ENCODE data around the gene MRI1.
"Not testable (repeated sequence)": the region's sequence is repeated elsewhere in the genome, so short reads cannot be mapped to it uniquely, and the experiment has no call there.

The MRI1 gene

DNA sequence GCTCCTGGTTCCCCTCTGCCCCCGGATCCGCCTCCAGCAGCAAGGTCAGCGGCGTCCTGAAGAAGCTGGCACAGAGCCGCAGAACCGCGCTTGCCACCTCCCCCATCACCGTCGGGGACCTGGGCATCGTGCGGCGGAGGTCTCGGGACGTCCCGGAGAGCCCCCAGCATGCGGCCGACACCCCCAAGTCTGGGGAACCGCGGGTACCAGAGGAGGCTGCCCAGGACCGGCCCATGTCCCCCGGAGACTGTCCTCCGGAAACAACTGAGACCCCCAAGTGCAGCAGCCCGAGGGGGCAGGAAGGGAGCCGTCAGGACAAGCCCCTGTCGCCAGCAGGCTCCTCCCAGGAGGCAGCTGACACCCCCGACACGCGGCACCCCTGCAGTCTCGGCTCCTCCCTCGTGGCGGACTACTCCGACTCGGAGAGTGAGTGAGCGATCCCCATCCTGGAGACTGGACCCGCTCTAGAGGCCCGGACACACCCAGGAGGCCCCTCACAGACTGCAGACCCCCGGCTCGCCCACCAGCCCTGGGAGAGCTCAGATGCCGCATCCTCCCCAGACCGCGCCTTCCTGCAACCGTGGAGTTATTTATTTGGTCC is 1.6 kb upstream of the MRI1 start:
- no peak for DNase-seq

DNA sequence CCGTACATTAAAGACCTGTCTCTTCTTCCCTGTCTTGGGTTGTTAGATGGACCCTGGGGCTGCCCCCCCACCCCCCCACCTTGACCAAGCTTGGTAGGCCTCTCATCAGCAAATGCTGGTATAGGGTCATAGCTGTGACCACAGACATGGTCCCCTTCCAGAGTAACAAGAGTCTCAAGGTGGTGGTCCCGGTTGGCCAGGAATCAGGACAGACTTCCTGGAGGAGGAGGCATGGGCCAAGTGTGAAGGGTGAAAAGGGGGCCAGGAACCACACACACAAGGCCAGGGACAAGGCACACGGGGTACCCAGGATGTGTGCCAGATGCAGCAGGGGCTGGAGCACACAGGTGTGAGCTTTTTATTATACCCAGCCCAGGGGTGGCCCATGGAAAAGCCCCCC is 1.1 kb upstream of the MRI1 start:
- no peak for DNase-seq

GRCh38 chr19:13764821-13765394 is 586 bp downstream of the MRI1 start:
- no peak for DNase-seq

GRCh38 chr19:13765395-13766094 is 1.2 kb downstream of the MRI1 start:
- no peak for DNase-seq

GRCh38 chr19:13766095-13766481 is 1.8 kb downstream of the MRI1 start:
- no peak for DNase-seq

DNA sequence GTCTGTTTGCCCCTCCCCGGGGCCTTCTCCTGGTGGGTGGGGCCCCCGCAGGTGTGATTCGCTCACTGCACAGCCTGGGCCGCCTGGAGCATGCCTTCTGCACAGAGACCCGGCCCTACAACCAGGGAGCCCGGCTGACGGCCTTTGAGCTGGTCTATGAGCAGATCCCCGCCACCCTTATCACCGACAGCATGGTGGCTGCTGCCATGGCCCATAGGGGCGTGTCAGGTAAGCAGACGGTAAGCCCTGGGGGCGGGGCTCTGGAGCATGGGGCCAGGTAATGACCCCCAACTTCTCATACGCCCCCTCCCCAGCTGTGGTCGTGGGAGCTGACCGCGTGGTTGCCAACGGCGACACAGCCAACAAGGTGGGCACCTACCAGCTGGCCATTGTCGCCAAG is 4.2 kb downstream of the MRI1 start:
- DNase-seq, result no peak

DNA sequence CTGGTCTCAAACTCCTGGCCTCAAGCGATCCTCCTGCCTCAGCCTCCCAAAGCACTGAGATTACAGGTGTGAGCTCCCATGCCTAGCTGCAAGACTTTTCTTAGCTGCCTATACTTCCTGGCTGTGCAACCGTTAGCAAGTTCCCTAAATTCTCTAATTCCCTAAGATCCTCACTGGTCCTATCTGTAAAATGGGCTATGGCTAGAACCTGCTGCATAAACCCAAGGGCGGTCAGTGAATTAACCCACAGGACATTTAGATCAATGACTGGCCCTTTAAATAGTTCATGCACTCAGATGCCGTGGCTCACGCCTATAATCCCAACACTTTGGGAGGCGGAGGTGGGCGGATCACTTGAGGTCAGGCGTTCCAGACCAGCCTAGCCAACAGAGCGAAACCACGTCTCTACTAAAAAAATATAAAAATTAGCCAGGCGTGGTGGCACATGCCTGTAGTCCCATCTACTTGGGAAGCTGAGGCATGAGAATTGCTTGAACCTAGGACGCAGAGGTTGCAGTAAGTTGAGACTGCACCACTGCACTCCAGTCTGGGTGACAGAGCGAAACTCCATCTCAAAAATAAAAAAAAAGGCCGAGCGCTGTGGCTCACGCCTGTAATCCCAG is 5.8 kb downstream of the MRI1 start:
- DNase-seq, result no peak

DNA sequence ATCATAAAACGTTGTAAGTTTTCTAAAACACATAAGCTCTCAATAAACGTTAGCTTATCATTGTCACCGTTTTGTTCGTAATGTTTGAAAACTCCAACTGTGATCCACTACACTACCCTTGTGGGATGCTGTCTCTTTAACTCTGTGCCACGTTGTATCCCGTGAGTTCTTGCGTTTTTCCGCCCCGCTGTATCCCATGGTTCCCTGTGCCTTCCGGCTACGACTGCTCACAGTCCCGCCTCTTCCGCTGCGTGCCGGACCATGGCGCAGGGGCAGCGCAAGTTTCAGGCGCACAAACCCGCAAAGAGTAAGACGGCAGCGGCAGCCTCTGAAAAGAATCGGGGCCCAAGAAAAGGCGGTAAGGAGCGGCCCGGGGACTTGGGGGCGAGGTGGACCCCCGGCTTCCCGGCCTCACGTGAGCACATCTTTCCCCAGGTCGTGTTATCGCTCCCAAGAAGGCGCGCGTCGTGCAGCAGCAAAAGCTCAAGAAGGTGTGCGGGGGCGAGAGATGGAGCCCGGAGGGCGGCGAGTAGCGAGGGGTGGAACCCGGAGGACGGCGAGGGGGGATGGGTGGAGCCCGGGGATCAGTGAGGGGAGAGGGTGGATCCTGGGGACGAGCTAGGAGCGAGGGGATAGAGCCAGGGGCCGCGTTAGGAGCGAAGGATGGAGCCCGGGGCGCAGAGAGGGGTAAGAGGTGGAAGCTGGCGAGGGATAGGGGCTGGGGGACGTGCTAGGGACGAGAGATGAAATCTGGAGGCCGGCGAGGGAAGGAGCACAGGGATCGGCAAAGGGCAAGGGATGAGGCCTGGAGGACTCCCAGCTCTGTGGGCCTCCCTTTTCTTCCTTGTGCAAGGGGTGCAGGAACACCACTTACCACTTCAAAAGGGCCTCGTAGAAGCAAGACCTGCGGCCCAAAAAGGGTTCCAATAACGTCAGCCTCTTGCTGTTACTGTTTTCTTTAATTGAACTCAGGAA is 10.2 kb downstream of the MRI1 start, which contains the start of gene C19orf53:
TSS of gene C19orf53 (plus strand) at position 240 of the 975 bp plus-strand sequence. CDS start at position 262, 22 bp downstream.
- peak; percentile 83 for DNase-seq

GRCh38 chr19:13778398-13778797 is 14.1 kb downstream of the MRI1 start:
- no peak for DNase-seq

GRCh38 chr19:13778847-13779246 is 14.5 kb downstream of the MRI1 start:
- no peak for DNase-seq

- DNase-seq, result not testable (repeated sequence)
Measured at GRCh38 chr19:13779794-13780193, 15.5 kb downstream of the MRI1 start.

DNA sequence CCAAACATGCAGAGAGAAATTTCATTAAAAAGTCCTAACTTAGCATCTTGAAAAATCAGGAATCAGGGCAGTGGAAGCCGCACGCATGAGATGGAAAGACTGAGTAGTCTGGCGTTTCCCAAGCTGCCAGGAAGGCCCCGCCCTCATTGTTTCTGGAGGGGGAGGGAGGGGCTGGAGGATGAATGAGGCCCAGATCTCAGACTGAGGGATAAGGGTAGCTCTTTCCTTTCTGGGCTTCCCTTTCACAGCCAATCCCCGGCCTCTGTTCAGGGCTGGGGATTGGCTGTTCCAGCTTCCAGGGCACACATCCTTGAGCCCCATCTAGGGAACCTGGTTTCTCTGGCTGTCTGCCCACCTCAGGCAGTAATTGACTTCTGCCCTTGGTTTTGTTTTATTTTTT is 17.2 kb downstream of the MRI1 start:
- peak; percentile 56 for DNase-seq

- no peak for DNase-seq
Measured at GRCh38 chr19:13782537-13782936, 18.2 kb downstream of the MRI1 start.

GRCh38 chr19:13783565-13784500 is 19.5 kb downstream of the MRI1 start:
- DNase-seq, result no peak

GRCh38 chr19:13784731-13785452 is 20.6 kb downstream of the MRI1 start:
- DNase-seq, result peak; percentile 17

DNA sequence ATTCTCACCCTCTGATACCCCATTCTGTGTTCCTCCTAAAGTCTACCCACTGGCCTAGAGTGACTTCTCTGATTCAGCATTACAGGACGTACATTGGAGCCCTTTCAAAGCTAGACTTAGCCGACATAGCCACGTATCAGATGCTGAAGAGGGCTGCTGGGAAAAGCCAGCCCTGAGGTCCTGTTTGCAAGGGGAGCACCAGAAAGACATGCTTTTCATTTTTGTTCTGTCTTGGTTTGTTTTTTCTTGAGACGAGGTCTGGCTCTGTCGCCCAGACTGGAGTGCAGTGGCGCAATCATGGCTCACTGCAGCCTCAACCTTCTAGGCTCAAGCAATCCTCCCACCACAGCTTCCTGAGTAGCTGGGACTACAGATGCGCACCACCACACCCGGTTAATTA is 24.7 kb downstream of the MRI1 start:
- no peak for DNase-seq

- no peak for DNase-seq
Measured at GRCh38 chr19:13790354-13790753, 26.0 kb downstream of the MRI1 start.

DNA sequence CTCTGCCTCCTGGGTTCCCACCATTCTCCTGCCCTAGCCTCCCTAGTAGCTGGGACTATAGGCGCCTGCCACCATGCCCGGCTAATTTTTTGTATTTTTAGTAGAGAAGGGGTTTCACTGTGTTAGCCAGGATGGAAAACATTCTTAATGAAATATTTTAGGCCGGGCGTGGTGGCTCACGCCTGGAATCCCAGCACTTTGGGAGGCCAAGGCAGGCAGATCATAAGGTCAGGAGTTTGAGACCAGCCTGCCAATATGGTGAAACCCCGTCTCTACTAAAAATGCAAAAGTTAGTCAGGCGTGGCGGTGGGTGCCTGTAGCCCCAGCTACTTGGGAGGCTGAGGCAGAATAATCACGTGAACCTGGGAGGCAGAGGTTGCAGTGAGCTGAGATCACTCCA is 29.0 kb downstream of the MRI1 start:
- DNase-seq, result not testable (repeated sequence)

DNA sequence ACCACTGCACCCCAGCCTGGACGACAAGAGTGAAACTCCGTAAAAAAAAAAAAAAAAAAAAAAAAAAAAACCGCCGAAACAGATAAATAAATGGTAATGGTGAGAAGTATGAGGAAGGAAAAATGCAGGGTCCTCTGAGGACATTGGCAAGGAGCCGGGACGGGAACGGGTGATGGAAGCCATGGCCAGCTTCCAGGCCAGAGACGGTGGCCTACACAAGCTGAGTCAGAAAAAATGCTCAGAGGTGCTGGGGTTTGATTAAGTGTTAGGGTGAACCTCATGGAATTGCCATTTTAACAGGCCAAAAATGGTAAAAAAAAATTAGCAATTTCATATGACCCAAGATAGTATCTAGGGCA is 30.1 kb downstream of the MRI1 start:
- DNase-seq, result no peak

GRCh38 chr19:13794757-13795589 is 30.7 kb downstream of the MRI1 start, which contains the start of gene ZSWIM4:
ZSWIM4 (plus strand) TSS chr19:13795443; CDS start chr19:13795649, 206 bp downstream.
- DNase-seq, result peak; percentile 98
